SU-DHL-6 (cell line): ENCODE measurements around the gene SLC9A3.

Experiments used
- H2AFZ ChIP-seq: fragments of 200-600 bp; sonication (generic); 2 replicates; pipeline ENCODE4 v1.6.1; 2014; ENCODE audit warnings: low read depth, mild to moderate bottlenecking, moderate library complexity, mixed read lengths, antibody characterized with exemption, low read length; ENCODE audit not compliant: severe bottlenecking
- H3F3A ChIP-seq: fragments of 200-600 bp; shearing (Covaris generic); 2 replicates; pipeline ENCODE4 v1.6.0; 2016; ENCODE audit warnings: antibody characterized with exemption, mild to moderate bottlenecking; ENCODE audit not compliant: insufficient read depth
- H3K27ac ChIP-seq: fragments of 200-600 bp; sonication (generic); 2 replicates; pipeline ENCODE4 v1.5.1; 2016; ENCODE audit warnings: low read depth, mild to moderate bottlenecking, low read length, moderate library complexity, mixed read lengths
- H3K27me3 ChIP-seq: fragments of 200-600 bp; sonication (generic), shearing (Covaris generic); 2 replicates; pipeline ENCODE4 v1.6.0; 2014; ENCODE audit warnings: mild to moderate bottlenecking, low read length
- H3K36me3 ChIP-seq: fragments of 200-600 bp; sonication (generic); 2 replicates; pipeline ENCODE4 v1.6.1; 2014; ENCODE audit warnings: mild to moderate bottlenecking, low read length, mixed read lengths
- H3K4me2 ChIP-seq: fragments of 300-600, 200-600 bp; shearing (Covaris generic), sonication (generic); 2 replicates; pipeline ENCODE4 v1.6.0; 2014; ENCODE audit warnings: low read length, low read depth, mild to moderate bottlenecking; ENCODE audit not compliant: poor library complexity, severe bottlenecking
- H3K4me3 ChIP-seq: fragments of 200-600 bp; sonication (generic); 2 replicates; pipeline ENCODE4 v1.5.1; 2014; ENCODE audit warnings: antibody characterized with exemption, low read length, mild to moderate bottlenecking, mixed read lengths; ENCODE audit not compliant: insufficient read depth, poor library complexity, severe bottlenecking
- H3K79me2 ChIP-seq: fragments of 200-600 bp; sonication (generic); 2 replicates; pipeline ENCODE4 v1.6.1; 2014; ENCODE audit warnings: mild to moderate bottlenecking, low read length, moderate library complexity; ENCODE audit not compliant: insufficient read depth
- H3K9ac ChIP-seq: fragments of 200-600 bp; sonication (generic); 2 replicates; pipeline ENCODE4 v1.7.0; 2014; ENCODE audit warnings: mild to moderate bottlenecking, low read length
- H3K9me2 ChIP-seq: fragments of 200-600 bp; sonication (generic); replicated peaks from 2 replicates; pipeline ENCODE4 v1.6.1; 2014; ENCODE audit warnings: low read length; ENCODE audit not compliant: insufficient read depth
- H3K9me3 ChIP-seq: fragments of 200-600 bp; sonication (generic); 2 replicates; pipeline ENCODE4 v1.6.1; 2014; ENCODE audit warnings: low read length, mixed read lengths; ENCODE audit not compliant: insufficient read depth
- H4K20me1 ChIP-seq: fragments of 200-600 bp; sonication (generic); 2 replicates; pipeline ENCODE4 v1.6.1; 2014; ENCODE audit warnings: low read depth, mild to moderate bottlenecking, antibody characterized with exemption, low read length, moderate library complexity, mixed read lengths
- CTCF ChIP-seq: fragments of 200-600 bp; sonication (generic); IDR thresholded peaks from one replicate; pipeline ENCODE4 v1.5.1; 2017; ENCODE audit warnings: antibody characterized with exemption, mild to moderate bottlenecking, low read length, moderate library complexity; ENCODE audit not compliant: insufficient read depth, poor library complexity, severe bottlenecking
- EZH2phosphoT487 ChIP-seq: fragments of 200-600 bp; sonication (generic), shearing (Covaris generic); conservative IDR thresholded peaks from 2 replicates; pipeline ENCODE4 v1.6.1; 2018; ENCODE audit warnings: mild to moderate bottlenecking, antibody characterized with exemption, low read length, moderate library complexity, mixed read lengths

SLC9A3 gene

GRCh38 chr5:483011-483410 is 41.2 kb downstream of the SLC9A3 start:
- H3K36me3 ChIP-seq: no peaks in the 10 kb centered on the region
- no peaks in the 10 kb centered on the region for H4K20me1 ChIP-seq
- no peaks in the 10 kb centered on the region for H3K79me2 ChIP-seq
- TF ChIP-seq CTCF (no peak), EZH2phosphoT487 (no peak)
- H3K27ac ChIP-seq: no peak overlapping the region
- H3K9me2 ChIP-seq: no peaks in the 10 kb centered on the region
- no peak overlapping the region for H2AFZ ChIP-seq
- H3F3A ChIP-seq: no peaks in the 10 kb centered on the region
- no peak overlapping the region for H3K4me2 ChIP-seq
- no peaks in the 10 kb centered on the region for H3K27me3 ChIP-seq
- H3K9me3 ChIP-seq: no peaks in the 10 kb centered on the region
- H3K9ac ChIP-seq: no peak overlapping the region
- no peak overlapping the region for H3K4me3 ChIP-seq

GRCh38 chr5:482506-482905 is 41.7 kb downstream of the SLC9A3 start:
- Histone ChIP-seq H4K20me1 (no peaks in the 10 kb centered on the region), H2AFZ (no peak overlapping the region), H3K4me2 (no peak overlapping the region), H3K9me3 (no peaks in the 10 kb centered on the region), H3K27ac (no peak overlapping the region), H3K79me2 (no peaks in the 10 kb centered on the region), H3K36me3 (no peaks in the 10 kb centered on the region), H3K9me2 (no peaks in the 10 kb centered on the region), H3K4me3 (no peak overlapping the region), H3K9ac (no peak overlapping the region), H3F3A (no peaks in the 10 kb centered on the region), H3K27me3 (no peaks in the 10 kb centered on the region)
- TF ChIP-seq EZH2phosphoT487 (no peak), CTCF (no peak)

DNA sequence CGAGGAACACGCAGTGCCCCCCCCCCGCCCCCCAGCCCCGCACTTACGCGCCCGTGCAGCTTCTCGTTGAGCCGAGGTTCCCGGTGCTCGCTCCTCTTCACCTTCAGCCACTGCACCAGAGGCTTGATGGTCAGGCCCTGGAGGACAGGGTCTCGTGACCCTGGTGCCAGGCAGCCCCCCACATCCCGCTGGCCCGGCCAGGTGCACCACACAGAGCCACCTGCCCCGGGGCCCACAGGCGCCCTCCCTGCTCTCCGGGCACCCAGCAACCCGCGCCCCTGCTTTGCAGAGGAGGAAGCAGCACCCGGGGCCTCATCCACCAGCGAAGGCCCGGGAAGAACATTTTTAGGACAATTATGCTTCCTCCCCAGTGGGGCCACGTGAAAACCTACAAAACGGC is 42.2 kb downstream of the SLC9A3 start:
- no peak overlapping the region for H2AFZ ChIP-seq
- no peaks in the 10 kb centered on the region for H3K9me2 ChIP-seq
- H3K27me3 ChIP-seq: no peaks in the 10 kb centered on the region
- H3K79me2 ChIP-seq: no peaks in the 10 kb centered on the region
- no peak overlapping the region for H3K27ac ChIP-seq
- no peak overlapping the region for H3K4me2 ChIP-seq
- H3F3A ChIP-seq: no peaks in the 10 kb centered on the region
- TF ChIP-seq CTCF (no peak), EZH2phosphoT487 (no peak)
- H3K9me3 ChIP-seq: no peaks in the 10 kb centered on the region
- H4K20me1 ChIP-seq: no peaks in the 10 kb centered on the region
- H3K4me3 ChIP-seq: no peak overlapping the region
- no peak overlapping the region for H3K9ac ChIP-seq
- no peaks in the 10 kb centered on the region for H3K36me3 ChIP-seq

DNA sequence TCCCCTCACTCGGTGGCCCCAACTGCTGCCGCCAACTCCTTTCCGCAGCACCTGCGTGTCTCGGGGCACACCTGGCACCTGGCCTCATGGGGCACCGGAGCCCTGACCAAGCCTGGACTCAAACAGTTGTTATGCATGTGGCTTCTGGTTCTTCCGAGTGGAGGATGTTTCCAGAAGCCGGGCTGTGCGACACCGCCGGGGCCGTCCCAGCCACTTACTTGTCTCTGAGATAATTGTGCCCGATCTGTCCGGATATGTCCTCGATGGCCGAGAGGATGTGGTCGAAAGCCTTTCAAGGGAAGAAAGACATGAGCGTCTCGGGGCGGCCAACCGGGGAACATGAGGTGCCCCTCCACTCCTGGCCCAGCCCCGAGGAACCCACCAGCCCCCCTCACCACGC is 42.9 kb downstream of the SLC9A3 start:
- no peaks in the 10 kb centered on the region for H3K79me2 ChIP-seq
- H3K27ac ChIP-seq: no peak overlapping the region
- no peaks in the 10 kb centered on the region for H3K9me2 ChIP-seq
- H3K4me2 ChIP-seq: no peak overlapping the region
- no peaks in the 10 kb centered on the region for H3K27me3 ChIP-seq
- H4K20me1 ChIP-seq: no peaks in the 10 kb centered on the region
- H3K36me3 ChIP-seq: no peaks in the 10 kb centered on the region
- H2AFZ ChIP-seq: no peak overlapping the region
- no peaks in the 10 kb centered on the region for H3K9me3 ChIP-seq
- TF ChIP-seq EZH2phosphoT487: no peak
- TF ChIP-seq CTCF: no peak
- H3K4me3 ChIP-seq: no peak overlapping the region
- no peaks in the 10 kb centered on the region for H3F3A ChIP-seq
- no peak overlapping the region for H3K9ac ChIP-seq
